Activated CD4-positive, alpha-beta T cell treated with anti-CD3 and anti-CD28 coated beads, Interleukin-2, amount 50 U/mL, for 48 hours (primary cell): ENCODE data around the gene WDR77.

Experiments used
- DNase-seq, 2 experiments: peaks; one replicate each; pipeline ENCODE4 v3.0.0-alpha.2; 2020

WDR77 gene

DNA sequence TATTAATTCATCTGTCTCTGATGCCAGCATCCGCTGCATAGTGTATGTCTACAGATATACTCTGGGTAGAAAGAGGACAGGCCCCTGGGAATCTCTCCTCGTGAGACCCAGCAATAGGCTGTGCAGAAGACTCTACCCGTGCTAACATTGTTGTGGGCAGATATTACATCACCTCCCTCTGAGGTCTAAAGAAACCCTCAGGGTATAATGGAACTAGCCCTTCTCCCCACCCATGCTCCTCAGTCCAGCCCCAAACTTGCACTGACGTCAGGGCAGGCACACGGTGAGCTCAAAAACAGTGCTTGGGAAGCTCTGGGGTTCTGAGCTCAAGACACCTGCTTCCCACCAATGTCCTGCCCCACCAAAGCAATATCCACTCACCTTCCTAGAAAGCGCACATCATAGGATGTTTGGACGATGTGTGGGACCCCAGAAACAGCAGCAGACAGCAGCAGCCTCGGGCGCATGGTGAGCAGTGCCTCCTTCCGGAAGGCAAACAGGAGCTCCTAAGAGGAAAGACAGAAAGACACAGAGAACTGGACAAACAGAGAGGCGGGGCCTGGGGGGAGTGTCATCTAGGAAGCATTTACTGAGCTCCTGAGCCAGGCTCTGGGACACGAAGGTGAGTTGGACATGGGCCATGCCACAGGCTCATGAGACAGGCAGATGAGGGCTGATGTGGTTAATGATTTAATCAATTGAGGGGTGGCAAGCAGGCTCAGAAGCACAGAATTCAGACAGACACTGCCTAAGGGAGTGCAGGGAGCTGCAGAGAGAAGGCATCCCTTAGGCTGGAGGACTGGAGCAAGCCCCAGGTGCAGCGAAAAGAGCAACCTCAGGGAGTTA is 26.3 kb downstream of the WDR77 start:
- DNase-seq, result no peak

DNA sequence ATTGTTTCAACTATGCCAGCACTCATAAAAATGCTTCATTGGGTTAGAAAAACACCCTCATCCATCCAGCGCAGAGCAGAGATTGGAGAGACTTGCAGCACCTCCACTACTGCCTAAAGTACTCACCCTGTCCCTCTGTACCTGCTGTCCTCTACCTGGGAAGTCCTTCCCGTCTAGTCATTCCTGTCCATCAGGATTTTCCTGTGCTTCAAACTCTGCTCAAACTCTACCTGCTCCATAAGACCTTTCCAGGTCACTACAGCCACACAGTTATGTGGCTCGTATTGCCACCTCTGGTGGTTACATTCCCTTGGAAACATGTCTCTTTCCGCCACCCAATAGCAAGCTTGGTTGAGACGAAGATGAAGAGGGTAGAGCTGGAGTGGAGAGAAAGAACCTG is 28.7 kb downstream of the WDR77 start:
- DNase-seq, result no peak

DNA sequence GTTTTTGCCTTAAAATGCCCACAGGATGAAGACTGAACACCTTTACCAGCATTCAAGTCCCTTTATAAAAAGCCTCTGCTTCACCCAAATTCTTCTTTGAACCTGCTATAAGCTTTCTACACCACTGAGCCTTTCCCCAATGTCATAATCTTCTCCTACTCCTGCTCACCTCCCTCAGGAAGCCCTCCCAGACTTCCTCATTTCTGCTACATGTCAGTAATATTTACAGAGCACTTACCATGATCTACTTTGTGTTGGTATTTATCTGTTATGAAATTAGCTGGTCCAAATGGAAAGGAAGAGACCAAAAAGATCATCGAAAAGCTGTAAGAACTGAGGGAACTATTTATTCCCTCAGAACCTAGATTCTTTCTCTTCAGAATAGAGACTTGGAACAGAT is 30.0 kb downstream of the WDR77 start:
- no peak for DNase-seq

DNA sequence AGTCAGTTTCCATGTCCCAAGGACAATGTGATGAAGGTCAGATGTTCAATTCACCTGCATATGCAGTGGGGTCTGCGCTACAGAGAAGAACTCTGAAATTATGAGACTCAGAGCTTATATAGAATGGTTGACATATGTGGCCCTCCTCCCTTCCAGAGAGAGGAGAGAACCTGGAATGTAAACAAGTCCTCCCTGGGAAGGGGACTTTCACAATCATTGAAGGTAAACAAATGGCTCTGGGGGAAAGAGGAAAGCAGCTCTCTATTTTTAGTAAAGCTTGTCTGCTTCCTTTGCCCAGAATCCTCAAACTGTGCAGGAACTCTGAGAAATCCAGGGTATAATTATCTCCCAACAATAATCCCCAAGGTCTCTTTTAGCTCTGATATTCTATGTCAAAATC is 31.3 kb downstream of the WDR77 start:
- DNase-seq, result no peak

DNA sequence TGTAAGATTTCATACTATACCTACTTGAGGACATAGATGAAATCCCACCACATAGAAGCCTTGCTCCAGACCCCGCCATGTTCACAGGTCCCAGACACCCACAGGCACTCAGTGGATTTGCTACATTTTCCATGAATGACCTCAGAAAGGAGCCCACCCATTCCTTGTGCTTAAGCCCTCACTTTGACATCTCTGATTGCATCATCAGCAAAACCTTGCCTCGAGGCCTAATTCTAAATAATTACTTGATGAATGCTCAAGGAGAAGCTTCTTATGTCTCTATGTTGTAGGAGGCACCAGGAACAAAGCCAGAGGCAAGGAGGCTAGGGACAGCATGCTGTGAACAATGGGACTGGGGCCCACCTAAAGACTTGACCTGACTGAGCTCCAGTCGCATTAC is 33.6 kb downstream of the WDR77 start:
- DNase-seq, result no peak

DNA sequence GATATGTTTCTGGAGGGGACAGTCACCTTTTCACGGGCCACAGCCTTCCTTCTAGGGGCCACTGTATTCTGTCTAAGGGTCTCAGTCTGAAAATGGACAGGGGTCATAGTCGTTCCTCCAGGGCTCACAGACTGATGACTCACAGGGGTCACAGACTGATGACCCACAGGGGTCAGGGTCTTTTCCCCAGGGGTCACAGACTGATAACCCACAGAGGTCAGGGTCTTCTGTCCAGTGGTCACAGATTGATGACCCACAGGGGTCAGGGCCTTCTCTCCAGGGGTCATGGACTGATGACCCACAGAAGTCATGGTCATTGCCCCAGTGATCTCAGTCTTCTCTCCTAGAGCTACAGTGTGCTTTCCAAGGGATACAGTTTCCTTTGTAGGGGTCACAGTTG is 34.3 kb downstream of the WDR77 start:
- DNase-seq, result no peak

DNA sequence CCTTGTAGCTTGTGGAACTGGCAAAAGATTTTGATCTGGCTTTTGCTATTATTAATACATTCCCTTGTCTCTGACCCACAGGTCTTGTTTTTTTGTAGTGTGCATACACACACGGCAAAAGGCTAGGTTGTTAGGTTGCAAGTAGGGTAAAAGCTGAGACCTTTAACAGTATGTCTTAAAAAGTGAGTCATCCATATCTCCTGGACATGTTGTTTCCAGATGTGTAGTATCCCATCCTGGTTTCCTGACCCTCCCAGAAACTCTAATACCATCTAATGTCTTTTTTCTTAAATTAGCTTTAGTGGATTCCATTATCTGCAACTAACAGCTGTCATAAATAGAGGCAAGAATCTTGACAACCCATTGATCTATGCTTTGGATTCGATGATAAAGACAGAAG is 36.2 kb downstream of the WDR77 start:
- no peak for DNase-seq

DNA sequence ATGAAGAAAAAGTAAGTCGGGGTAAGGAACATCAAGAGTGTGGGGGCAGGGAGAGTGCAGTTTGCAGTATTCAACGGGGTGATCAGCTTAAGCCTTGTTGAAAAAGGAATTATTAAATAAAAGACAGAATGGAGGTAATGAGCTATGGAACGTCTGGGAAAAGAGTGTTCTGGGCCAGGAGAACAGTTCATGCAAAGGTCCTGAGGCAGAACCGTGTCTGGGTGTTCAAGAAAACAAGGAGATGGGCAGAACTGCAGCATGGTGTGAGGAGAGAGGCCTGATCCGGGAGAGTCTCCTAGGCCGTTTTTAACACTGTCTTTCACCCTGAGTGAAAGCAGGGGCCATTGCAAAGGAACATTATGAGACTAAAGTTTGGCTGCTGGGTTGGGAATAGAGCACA is 41.8 kb downstream of the WDR77 start:
- DNase-seq, result no peak

DNA sequence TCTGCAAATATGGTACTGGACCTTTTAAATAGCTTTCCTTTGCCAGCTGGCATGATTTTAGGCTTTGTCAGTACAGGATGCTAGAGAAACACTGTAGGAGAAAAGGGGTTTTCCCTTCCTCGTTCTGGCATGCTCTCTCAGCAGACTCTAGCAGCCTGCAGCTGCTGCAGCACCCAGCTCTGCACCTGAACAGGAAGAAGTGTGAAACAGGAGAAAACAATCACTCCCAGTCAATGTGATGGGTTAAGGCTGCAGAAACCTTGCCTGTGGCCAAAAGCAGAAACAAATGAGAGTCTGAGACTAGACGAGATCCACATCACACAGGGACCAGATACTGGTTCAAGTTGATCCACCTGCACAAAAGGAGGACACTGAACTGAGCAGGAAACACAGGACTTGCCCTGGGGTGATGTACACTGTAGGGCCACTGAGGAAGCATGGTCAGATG is 42.7 kb downstream of the WDR77 start:
- peak; percentile 21 to 34 for DNase-seq

DNA sequence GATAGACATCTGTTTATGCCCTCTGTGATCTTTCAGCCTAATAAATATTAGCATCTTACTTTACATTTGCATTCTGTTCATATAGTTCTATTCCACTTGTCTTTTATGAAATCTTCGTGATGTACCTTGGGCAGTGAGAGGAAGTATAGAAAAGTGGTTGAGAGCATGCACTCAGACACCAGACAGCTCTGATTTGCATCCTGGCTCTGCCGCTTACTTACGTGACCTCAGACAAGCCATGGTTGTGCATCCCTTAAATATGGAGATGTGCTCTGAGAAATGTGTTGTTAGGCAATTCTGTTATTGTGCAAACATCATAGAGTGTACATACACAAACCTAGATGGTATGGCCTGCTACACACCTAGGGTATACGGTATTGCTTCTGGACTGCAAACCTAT is 44.5 kb downstream of the WDR77 start:
- DNase-seq, result no peak

DNA sequence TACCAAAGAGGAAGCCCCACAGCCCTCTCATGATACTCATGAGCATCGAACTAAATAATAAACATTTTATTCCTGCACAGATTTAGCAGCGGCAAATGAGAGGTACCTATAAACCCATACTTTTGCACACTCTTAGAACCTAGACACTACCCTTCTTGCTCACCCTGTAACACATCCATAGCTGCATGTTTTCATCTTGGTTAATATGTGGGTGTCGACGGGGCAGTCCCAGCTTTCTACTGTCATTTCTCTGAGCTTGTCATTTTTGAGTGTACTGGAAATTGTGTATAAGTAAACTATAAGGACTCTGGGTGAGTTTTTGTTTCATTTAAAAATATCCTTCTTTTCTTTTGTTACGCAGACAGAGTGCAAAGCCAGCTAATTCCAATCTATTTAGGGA is 47.0 kb downstream of the WDR77 start:
- peak; percentile 23 to 38 for DNase-seq

DNA sequence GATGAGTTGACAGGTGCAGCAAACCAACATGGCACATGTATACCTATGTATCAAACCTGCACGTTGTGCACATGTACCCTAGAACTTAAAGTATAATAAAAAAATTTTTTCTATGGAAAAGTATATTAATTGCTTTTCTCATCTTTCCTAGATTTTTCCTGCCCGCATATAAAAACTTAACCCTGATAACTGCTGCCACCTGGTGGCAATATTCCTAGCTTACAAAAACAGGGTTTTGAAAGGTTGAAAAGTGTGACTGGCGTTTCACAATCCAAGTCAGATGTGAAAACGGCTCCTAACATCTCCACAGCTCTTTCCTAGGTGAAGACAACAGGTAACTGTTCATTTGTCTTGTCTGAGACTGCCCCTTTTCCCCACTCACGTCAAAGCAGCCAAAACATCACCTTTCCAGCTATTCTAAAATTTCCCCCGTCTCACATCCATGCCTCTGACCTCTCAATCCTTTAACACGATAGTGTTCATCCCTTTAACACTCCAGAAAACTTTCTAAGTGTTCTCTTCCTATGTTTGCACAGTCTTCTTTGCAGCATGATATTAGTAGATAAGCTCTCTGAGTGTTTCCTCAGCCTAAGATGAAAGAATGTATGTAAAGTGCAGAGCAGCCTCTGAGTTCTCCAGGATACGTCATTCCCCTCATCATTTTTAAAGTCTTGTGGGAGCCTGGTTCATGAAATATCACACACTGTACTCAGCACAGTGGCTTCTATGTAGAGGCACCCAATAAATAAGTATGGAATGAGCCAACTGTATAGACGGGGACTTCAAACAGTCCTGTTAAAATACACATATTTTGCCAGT is 49.1 kb downstream of the WDR77 start:
- DNase-seq, result peak; percentile 23 to 59

DNA sequence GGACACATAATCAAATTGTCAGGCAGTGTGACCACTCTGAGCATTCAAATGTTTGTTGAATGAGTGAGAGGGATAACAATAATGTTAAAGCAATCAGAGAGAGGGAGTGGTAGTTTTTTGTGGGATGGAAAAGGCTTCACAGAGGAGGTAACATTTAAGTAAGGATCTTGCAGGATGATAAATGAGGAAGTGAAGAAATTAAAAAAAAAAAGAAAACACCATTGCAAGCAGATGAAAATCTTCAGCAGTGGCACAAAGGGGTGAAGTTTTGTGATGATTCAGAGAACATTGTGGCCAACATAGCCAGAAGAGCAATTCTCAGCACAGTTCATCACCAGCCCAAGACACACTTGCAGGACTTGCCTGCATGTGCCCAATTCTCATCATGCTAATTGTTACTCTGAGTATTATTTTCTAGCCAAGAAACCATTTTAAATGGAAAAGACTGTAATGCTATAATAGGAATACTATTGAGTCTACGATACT is 56.6 kb downstream of the WDR77 start:
- no peak for DNase-seq

DNA sequence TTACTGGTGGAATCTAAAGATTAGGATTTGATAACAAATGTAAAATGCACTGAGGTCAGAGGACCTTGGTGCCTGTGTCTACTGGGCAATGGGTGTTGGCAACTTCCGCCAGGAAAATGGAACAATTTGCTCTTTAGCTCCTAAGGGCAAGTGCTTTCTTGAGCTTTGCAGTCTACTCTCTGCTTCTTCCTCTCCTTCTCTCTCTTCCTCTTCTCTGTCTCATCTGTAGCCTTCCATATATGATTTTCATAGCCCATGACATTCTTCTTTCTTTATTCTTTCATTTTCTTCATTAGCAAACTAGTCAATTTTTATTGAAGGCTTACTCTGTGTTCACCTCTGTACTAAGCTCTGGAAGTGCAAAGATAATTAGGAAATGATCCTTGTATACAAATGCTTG is 57.0 kb downstream of the WDR77 start:
- no peak for DNase-seq
